Neural cell (in vitro differentiated cells): ENCODE data around the gene DLG2.
"Not testable (repeated sequence)": the region's sequence is repeated elsewhere in the genome, so short reads cannot be mapped to it uniquely, and the experiment has no call there.

Experiments used
- EP300 ChIP-seq: fragments of 450-650 bp; conservative IDR thresholded peaks from 2 replicates; pipeline ENCODE4 v1.6.1; 2014; ENCODE audit warnings: antibody characterized with exemption, mild to moderate bottlenecking, moderate library complexity; ENCODE audit not compliant: poor library complexity, severe bottlenecking
- EZH2 ChIP-seq: fragments of 200-600, 300-800 bp; shearing (Covaris generic), sonication (generic); IDR thresholded peaks from 2 replicates; pipeline ENCODE4 v1.6.1; 2014; ENCODE audit warnings: antibody characterized with exemption, low read length, borderline replicate concordance, mild to moderate bottlenecking; ENCODE audit not compliant: insufficient read depth, poor library complexity, severe bottlenecking
- MXI1 ChIP-seq: fragments of 450-650 bp; conservative IDR thresholded peaks from 2 replicates; pipeline ENCODE4 v1.6.1; 2014; ENCODE audit warnings: antibody characterized with exemption, mild to moderate bottlenecking; ENCODE audit not compliant: poor library complexity, severe bottlenecking
- POLR2AphosphoS5 ChIP-seq: IDR thresholded peaks from 2 replicates; pipeline ENCODE4 v1.6.1; 2012
- RAD21 ChIP-seq: fragments of 450-650 bp; conservative IDR thresholded peaks from 2 replicates; pipeline ENCODE4 v1.6.1; 2014; ENCODE audit warnings: antibody characterized with exemption, mild to moderate bottlenecking, moderate library complexity
- SMC3 ChIP-seq: fragments of 450-650 bp; conservative IDR thresholded peaks from 2 replicates; pipeline ENCODE4 v1.6.1; 2014; ENCODE audit warnings: antibody characterized with exemption, mild to moderate bottlenecking, moderate library complexity; ENCODE audit not compliant: poor library complexity
- TAF1 ChIP-seq: IDR thresholded peaks from 2 replicates; pipeline ENCODE4 v1.6.1; 2012; ENCODE audit warnings: low read depth
- TF ChIP-seq, protein P1 (sequence below): IDR thresholded peaks from 2 replicates; pipeline ENCODE4 v1.6.1; 2012; ENCODE audit warnings: borderline replicate concordance
- TF ChIP-seq, protein P2 (sequence below): fragments of 450-650 bp; IDR thresholded peaks from 2 replicates; pipeline ENCODE4 v1.5.1; 2014; ENCODE audit warnings: antibody characterized with exemption, mild to moderate bottlenecking, moderate library complexity; ENCODE audit not compliant: poor library complexity, severe bottlenecking

DNA sequence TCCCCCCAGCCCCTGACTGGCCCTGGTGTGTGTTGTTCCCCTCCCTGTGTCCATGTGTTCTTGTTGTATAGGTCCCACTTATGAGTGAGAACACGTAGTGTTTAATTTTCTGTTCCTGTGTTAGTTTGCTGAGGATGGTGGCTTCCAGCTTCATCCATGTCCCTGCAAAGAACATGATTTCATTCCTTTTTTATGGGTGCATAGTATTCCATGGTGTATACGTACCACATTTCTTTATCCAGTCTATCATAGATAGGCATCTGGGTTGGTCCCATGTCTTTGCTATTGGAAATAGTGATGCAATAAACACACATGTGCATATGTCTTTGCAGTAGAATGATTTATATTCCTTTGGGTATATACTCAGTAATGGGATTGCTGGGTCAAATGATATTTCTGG is 1895.9 kb downstream of the DLG2 start:
- TF ChIP-seq, protein P1, sequence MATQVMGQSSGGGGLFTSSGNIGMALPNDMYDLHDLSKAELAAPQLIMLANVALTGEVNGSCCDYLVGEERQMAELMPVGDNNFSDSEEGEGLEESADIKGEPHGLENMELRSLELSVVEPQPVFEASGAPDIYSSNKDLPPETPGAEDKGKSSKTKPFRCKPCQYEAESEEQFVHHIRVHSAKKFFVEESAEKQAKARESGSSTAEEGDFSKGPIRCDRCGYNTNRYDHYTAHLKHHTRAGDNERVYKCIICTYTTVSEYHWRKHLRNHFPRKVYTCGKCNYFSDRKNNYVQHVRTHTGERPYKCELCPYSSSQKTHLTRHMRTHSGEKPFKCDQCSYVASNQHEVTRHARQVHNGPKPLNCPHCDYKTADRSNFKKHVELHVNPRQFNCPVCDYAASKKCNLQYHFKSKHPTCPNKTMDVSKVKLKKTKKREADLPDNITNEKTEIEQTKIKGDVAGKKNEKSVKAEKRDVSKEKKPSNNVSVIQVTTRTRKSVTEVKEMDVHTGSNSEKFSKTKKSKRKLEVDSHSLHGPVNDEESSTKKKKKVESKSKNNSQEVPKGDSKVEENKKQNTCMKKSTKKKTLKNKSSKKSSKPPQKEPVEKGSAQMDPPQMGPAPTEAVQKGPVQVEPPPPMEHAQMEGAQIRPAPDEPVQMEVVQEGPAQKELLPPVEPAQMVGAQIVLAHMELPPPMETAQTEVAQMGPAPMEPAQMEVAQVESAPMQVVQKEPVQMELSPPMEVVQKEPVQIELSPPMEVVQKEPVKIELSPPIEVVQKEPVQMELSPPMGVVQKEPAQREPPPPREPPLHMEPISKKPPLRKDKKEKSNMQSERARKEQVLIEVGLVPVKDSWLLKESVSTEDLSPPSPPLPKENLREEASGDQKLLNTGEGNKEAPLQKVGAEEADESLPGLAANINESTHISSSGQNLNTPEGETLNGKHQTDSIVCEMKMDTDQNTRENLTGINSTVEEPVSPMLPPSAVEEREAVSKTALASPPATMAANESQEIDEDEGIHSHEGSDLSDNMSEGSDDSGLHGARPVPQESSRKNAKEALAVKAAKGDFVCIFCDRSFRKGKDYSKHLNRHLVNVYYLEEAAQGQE: not testable (repeated sequence)
- not testable (repeated sequence) for TF ChIP-seq POLR2AphosphoS5, EZH2, RAD21, SMC3, EP300, MXI1, TAF1
- TF ChIP-seq, protein P2, sequence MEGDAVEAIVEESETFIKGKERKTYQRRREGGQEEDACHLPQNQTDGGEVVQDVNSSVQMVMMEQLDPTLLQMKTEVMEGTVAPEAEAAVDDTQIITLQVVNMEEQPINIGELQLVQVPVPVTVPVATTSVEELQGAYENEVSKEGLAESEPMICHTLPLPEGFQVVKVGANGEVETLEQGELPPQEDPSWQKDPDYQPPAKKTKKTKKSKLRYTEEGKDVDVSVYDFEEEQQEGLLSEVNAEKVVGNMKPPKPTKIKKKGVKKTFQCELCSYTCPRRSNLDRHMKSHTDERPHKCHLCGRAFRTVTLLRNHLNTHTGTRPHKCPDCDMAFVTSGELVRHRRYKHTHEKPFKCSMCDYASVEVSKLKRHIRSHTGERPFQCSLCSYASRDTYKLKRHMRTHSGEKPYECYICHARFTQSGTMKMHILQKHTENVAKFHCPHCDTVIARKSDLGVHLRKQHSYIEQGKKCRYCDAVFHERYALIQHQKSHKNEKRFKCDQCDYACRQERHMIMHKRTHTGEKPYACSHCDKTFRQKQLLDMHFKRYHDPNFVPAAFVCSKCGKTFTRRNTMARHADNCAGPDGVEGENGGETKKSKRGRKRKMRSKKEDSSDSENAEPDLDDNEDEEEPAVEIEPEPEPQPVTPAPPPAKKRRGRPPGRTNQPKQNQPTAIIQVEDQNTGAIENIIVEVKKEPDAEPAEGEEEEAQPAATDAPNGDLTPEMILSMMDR: not testable (repeated sequence)
